Measurements from ENCODE around the gene DHRS4L2.
"Not testable (repeated sequence)": the region's sequence is repeated elsewhere in the genome, so short reads cannot be mapped to it uniquely, and the experiment has no call there.

Gene DHRS4L2

GRCh38 chr14:23953464-23954278 lies 35.1 kb upstream of the DHRS4L2 start, which contains the start of gene DHRS4:
TSS of gene DHRS4 (plus strand) at chr14:23953770. CDS start at chr14:23953789, 19 bp downstream.
- peaks cover 18% of the 10 kb centered on the region for H3K4me1 ChIP-seq
- H3K27me3 ChIP-seq, result no peaks in the 10 kb centered on the region
- no peaks in the 10 kb centered on the region for H4K20me1 ChIP-seq
- H3K36me3 ChIP-seq, result peaks cover 28% of the 10 kb centered on the region; the same call in 1 of the 2 replicates
- no peak for TF ChIP-seq Cebpa-rat (IDR thresholded peaks at IDR 0.05)
- peak within 1 kb of the TSS; percentile 86 for H3K4me3 ChIP-seq
- peak within 1 kb of the TSS; percentile 88 for H3K4me2 ChIP-seq
- peaks cover 30% of the 10 kb centered on the region for H3K9me3 ChIP-seq
- peak within 1 kb of the TSS; percentile 86 for H3K9ac ChIP-seq
- peak within 1 kb of the TSS; percentile 81 for H3K27ac ChIP-seq

GRCh38 chr14:23954279-23954614 lies 34.5 kb upstream of the DHRS4L2 start:
- peaks cover 18% of the 10 kb centered on the region for H3K4me1 ChIP-seq
- H3K9me3 ChIP-seq, result peaks cover 26% of the 10 kb centered on the region
- peaks cover 28% of the 10 kb centered on the region; the same call in 1 of the 2 replicates for H3K36me3 ChIP-seq
- not testable (repeated sequence) for H3K27me3 ChIP-seq, H4K20me1 ChIP-seq
- H3K27ac ChIP-seq, result peak overlapping the region; percentile 81
- peak overlapping the region; percentile 86 for H3K4me3 ChIP-seq
- peak overlapping the region; percentile 88 for H3K4me2 ChIP-seq
- H3K9ac ChIP-seq, result peak overlapping the region; percentile 86

DNA sequence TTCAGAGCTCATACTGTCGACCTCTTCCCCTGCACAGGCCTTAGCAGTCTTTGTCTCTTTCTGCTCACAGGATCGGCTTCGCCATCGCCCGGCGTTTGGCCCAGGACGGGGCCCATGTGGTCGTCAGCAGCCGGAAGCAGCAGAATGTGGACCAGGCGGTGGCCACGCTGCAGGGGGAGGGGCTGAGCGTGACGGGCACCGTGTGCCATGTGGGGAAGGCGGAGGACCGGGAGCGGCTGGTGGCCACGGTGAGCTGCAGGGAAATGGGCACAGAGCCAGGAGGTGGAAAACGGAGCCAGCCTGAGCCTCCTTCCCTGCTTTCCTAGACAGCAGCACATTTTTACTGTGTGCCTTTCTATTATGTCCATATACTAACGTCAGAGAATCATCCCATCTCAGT lies 33.8 kb upstream of the DHRS4L2 start:
- H4K20me1 ChIP-seq, H3K27ac ChIP-seq, H3K27me3 ChIP-seq, H3K4me3 ChIP-seq, H3K9ac ChIP-seq: not testable (repeated sequence)
- H3K4me1 ChIP-seq, result peaks cover 18% of the 10 kb centered on the region
- peaks cover 26% of the 10 kb centered on the region; the same call in 1 of the 2 replicates for H3K36me3 ChIP-seq
- H3K9me3 ChIP-seq, result peaks cover 19% of the 10 kb centered on the region
- H3K4me2 ChIP-seq, result peak overlapping the region; percentile 88

GRCh38 chr14:23955811-23956210 lies 32.9 kb upstream of the DHRS4L2 start:
- Histone ChIP-seq H3K4me1 (peaks cover 18% of the 10 kb centered on the region), H3K36me3 (peaks cover 17% of the 10 kb centered on the region; the same call in 1 of the 2 replicates), H3K9me3 (peaks cover 10% of the 10 kb centered on the region)
- not testable (repeated sequence) for H3K4me3 ChIP-seq, H3K27ac ChIP-seq, H3K27me3 ChIP-seq, H3K4me2 ChIP-seq, H3K9ac ChIP-seq, H4K20me1 ChIP-seq

DNA sequence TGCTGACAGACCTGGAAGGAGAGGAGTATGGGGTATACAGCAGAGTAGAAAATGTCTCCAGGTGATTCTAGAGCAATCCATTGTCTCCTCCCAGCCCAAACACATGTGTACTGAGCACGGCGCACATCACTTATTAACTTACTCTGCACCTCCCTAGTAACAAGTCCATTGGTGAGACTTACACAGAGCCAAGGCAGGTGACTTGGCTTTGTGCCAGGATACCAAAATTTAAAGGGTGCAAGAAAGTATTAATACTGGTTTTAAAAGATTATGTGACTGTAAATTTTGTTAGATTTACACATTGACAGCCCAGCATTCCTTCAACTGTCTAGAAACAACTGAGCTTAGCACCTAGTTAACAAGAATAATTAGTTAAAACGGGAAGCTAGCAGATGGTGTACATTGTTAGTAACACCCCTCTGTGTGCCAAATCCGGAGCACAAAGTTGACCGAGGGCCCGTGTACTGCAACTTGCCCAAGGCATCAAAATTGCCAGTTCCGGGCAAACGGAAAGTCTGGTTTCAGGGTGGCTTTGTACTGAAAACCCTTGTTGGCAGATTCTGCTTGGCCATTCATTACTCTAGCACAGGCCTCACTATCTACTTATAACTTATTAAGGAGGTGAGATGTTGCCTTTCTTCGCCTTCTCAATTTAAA lies 30.7 kb upstream of the DHRS4L2 start:
- Histone ChIP-seq H3K36me3 (peaks cover 16% of the 10 kb centered on the region; the same call in 1 of the 2 replicates), H3K4me1 (peaks cover 12% of the 10 kb centered on the region)
- not testable (repeated sequence) for H3K27ac ChIP-seq, H3K9ac ChIP-seq, H3K4me2 ChIP-seq, H4K20me1 ChIP-seq, H3K4me3 ChIP-seq, H3K27me3 ChIP-seq, H3K9me3 ChIP-seq

DNA sequence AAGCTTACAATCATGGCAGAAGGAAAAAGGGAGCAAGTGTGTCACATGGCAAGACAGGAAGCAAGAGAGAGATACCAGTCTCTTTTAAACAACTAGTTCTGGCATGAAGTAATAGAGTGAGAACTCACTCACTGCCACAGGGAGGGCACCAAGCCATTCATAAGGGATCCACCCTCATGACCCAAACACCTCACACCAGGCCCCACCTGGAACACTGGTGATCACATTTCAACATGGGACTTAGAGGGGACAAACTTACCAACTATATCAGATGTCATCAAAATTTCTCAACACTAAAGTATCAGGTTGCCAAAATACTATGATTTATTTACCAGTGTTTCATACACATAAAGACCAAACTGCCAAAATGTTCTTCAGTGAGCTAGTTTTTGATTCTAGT lies 27.8 kb upstream of the DHRS4L2 start:
- H3K4me3 ChIP-seq, H3K4me1 ChIP-seq, H3K9me3 ChIP-seq, H3K4me2 ChIP-seq, H3K27me3 ChIP-seq, H3K27ac ChIP-seq, H4K20me1 ChIP-seq, H3K9ac ChIP-seq: not testable (repeated sequence)
- peaks cover 11% of the 10 kb centered on the region; the same call in 1 of the 2 replicates for H3K36me3 ChIP-seq

GRCh38 chr14:23961704-23962103 lies 27.0 kb upstream of the DHRS4L2 start:
- H3K9ac ChIP-seq, H3K36me3 ChIP-seq, H3K4me2 ChIP-seq, H3K27me3 ChIP-seq, H3K4me1 ChIP-seq, H4K20me1 ChIP-seq, H3K9me3 ChIP-seq, H3K4me3 ChIP-seq, H3K27ac ChIP-seq: not testable (repeated sequence)

DNA sequence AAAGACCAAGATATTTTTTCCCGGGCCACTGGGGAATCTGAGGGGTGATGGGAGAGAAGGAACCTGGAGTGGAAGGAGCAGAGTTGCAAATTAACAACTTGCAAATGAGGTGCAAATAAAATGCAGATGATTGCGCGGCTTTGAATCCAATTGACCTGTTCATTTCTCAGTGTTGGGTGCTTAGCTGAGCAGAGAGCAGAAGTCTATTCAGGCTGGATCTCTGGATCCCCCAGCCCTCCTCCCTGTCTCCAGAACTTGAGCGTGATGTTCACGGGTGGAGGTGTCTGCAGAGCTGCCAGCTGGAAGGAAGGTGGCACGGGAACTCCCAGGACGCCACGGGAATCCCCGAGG lies 19.6 kb upstream of the DHRS4L2 start:
- H3K9ac ChIP-seq, H3K27me3 ChIP-seq, H4K20me1 ChIP-seq, H3K9me3 ChIP-seq, H3K27ac ChIP-seq, H3K36me3 ChIP-seq, H3K4me1 ChIP-seq, H3K4me3 ChIP-seq: not testable (repeated sequence)
- H3K4me2 ChIP-seq, result peak overlapping the region; percentile 53; the same call in 1 of the 2 replicates

GRCh38 chr14:23969481-23970282 lies 19.0 kb upstream of the DHRS4L2 start:
- Histone ChIP-seq H3K4me3 (peak overlapping the region; percentile 44), H3K4me2 (peak overlapping the region; percentile 53)
- not testable (repeated sequence) for H3K27me3 ChIP-seq, H3K9me3 ChIP-seq, H4K20me1 ChIP-seq, H3K36me3 ChIP-seq, H3K27ac ChIP-seq, H3K9ac ChIP-seq, H3K4me1 ChIP-seq

DNA sequence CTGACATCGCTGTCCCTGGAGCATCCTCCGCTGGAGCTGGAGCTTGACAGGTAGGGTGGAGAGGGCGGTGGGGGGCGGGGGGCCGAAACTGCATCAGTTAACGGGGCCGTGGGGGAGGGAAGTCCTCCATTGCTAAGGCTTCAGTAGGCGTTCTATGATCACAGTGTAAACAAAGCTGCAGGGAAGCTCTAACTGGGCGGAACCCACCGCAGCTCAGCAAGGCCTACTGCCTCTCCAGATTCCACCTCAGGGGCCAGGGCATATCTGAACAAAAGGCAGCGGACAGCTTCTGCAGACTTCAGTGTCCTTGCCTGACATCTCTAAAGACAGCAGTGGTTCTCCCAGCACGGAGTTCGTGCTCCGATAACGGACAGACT lies 18.5 kb upstream of the DHRS4L2 start:
- not testable (repeated sequence) for H3K27me3 ChIP-seq, H3K9ac ChIP-seq, H3K36me3 ChIP-seq, H3K9me3 ChIP-seq, H4K20me1 ChIP-seq, H3K4me2 ChIP-seq, H3K4me3 ChIP-seq, H3K27ac ChIP-seq, H3K4me1 ChIP-seq

DNA sequence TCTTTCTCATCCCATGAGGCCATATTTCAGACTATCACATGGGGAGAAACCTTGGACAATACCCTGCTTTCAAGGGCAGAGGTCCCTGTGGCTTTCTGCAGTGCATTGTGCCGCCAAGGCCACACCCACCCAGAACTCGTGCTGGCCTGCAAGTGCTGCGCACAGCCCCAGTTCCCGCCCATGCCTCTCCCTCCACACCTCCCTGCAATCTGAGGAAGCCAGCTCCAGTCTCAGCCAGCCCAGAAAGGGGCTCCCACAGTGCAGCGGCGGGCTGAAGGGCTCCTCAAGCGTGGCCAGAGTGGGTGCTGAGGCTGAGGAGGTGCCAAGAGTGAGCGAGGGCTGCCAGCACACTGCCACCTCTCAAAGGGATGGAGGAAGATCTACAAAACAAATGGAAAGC lies 15.6 kb upstream of the DHRS4L2 start:
- H3K4me1 ChIP-seq, H3K4me2 ChIP-seq, H3K9ac ChIP-seq, H4K20me1 ChIP-seq, H3K4me3 ChIP-seq, H3K36me3 ChIP-seq, H3K9me3 ChIP-seq, H3K27ac ChIP-seq, H3K27me3 ChIP-seq: not testable (repeated sequence)

DNA sequence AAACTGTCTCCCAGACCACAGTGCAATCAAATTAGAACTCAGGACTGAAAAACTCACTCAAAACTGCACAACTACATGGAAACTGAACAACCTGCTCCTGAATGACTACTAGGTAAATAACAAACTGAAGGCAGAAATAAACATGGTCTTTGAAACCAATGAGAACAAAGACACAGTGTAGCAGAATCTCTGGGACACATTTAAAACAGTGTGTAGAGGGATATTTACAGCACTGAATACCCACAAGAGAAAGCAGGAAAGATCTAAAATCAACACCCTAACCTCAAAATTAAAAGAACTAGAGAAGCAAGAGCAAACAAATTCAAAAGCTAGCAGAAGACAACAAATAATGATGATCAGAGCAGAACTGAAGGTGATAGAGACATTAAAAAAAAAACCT lies 14.7 kb upstream of the DHRS4L2 start:
- not testable (repeated sequence) for H3K4me2 ChIP-seq, H3K36me3 ChIP-seq, H3K4me3 ChIP-seq, H4K20me1 ChIP-seq, H3K9ac ChIP-seq, H3K27ac ChIP-seq, H3K4me1 ChIP-seq, H3K9me3 ChIP-seq, H3K27me3 ChIP-seq

DNA sequence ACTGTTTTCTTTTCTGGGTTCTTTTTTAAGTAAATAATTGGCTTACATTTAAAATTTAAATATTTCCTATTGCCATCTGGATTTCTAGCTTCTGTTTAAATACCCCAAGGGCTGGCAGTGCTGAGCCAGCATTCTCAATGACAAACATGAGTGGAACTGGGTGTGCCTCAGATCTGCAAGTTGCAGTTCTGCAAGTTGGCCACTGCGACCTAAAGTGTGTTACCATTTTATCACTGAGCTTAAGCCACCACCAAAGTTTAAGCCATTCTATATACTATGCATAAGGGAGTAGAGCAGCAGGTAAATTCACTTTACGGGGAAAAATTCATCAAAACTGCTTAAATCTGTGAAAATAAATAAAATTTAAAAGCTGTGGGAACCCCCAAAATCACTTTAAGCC lies 11.5 kb upstream of the DHRS4L2 start:
- H4K20me1 ChIP-seq, H3K4me3 ChIP-seq, H3K27me3 ChIP-seq, H3K36me3 ChIP-seq, H3K27ac ChIP-seq, H3K9ac ChIP-seq, H3K9me3 ChIP-seq, H3K4me1 ChIP-seq, H3K4me2 ChIP-seq: not testable (repeated sequence)

All from BLaER1 (cell line).